ENCODE data around the gene EPGN.

Gene EPGN

GRCh38 chr4:74283614-74284013, 24.7 kb upstream of the EPGN start:
- Histone ChIP-seq H3K9me3 (ENCODE audit: control insufficient read depth, insufficient read depth, low read depth, low read length) (no peaks in the 10 kb centered on the region), H3K4me1 (ENCODE audit: control insufficient read depth, insufficient read depth, low read length) (no peaks in the 10 kb centered on the region), H3K27ac (ENCODE audit: extremely low read depth, low read depth, low read length) (no peak overlapping the region), H3K36me3 (ENCODE audit: control insufficient read depth in 2 of 2, insufficient read depth in 1 of 2, low read length in 2 of 2) (no peaks in the 10 kb centered on the region), H3K4me3 (ENCODE audit: low read depth, low read length) (no peak overlapping the region)
- TF ChIP-seq OVOL3 (tag by site-specific recombination; IDR thresholded peaks at IDR 0.05) (no peak), ZNF23 (tag by site-specific recombination; IDR thresholded peaks at IDR 0.05; ENCODE audit: borderline replicate concordance) (no peak), TRIM28 (IDR thresholded peaks at IDR 0.05; ENCODE audit: borderline replicate concordance, low read length) (no peak), IKZF3 (tag by site-specific recombination; IDR thresholded peaks at IDR 0.05) (no peak), SP7 (tag by site-specific recombination; IDR thresholded peaks at IDR 0.05) (no peak), ZNF768 (tag by site-specific recombination; IDR thresholded peaks at IDR 0.05) (no peak)
- POLR2A ChIA-PET: no interaction called here
- CTCF ChIA-PET: no interaction called here

- Histone ChIP-seq H3K4me3 (ENCODE audit: low read depth, low read length) (no peak overlapping the region), H3K27ac (ENCODE audit: extremely low read depth, low read depth, low read length) (no peak overlapping the region), H3K4me1 (ENCODE audit: control insufficient read depth, insufficient read depth, low read length) (no peaks in the 10 kb centered on the region), H3K36me3 (ENCODE audit: control insufficient read depth in 2 of 2, insufficient read depth in 1 of 2, low read length in 2 of 2) (no peaks in the 10 kb centered on the region), H3K9me3 (ENCODE audit: control insufficient read depth, insufficient read depth, low read depth, low read length) (no peaks in the 10 kb centered on the region)
- TF ChIP-seq ZNF660 (tag by site-specific recombination; IDR thresholded peaks at IDR 0.05) (no peak), ZNF132 (tag by site-specific recombination; IDR thresholded peaks at IDR 0.05; ENCODE audit: borderline replicate concordance) (no peak), ZNF155 (tag by site-specific recombination; IDR thresholded peaks at IDR 0.05) (no peak), ZNF19 (tag by site-specific recombination; IDR thresholded peaks at IDR 0.05; ENCODE audit: low read depth) (no peak), ZNF670 (tag by site-specific recombination; IDR thresholded peaks at IDR 0.05; ENCODE audit: low read depth) (no peak), ZNF138 (tag by site-specific recombination; IDR thresholded peaks at IDR 0.05; ENCODE audit: borderline replicate concordance) (no peak), ZNF501 (tag by site-specific recombination; IDR thresholded peaks at IDR 0.05) (no peak), ZNF785 (tag by site-specific recombination; IDR thresholded peaks at IDR 0.05) (no peak), ZNF398 (tag by site-specific recombination; IDR thresholded peaks at IDR 0.05) (no peak), ZSCAN16 (tag by site-specific recombination; IDR thresholded peaks at IDR 0.05) (no peak), ZBTB48 (tag by site-specific recombination; IDR thresholded peaks at IDR 0.05) (no peak)
- CTCF ChIA-PET: no interaction called here
- POLR2A ChIA-PET: no interaction called here
These were observed 24.2 kb upstream of the EPGN start for GRCh38 chr4:74284053-74284452.

GRCh38 chr4:74287164-74287563, 21.1 kb upstream of the EPGN start:
- TF ChIP-seq GLIS2 (tag by site-specific recombination; IDR thresholded peaks at IDR 0.05) (no peak), ZNF488 (tag by site-specific recombination; IDR thresholded peaks at IDR 0.05) (no peak), ZNF623 (tag by site-specific recombination; IDR thresholded peaks at IDR 0.05) (no peak), SCRT1 (tag by site-specific recombination; IDR thresholded peaks at IDR 0.05; ENCODE audit: borderline replicate concordance) (no peak), ZNF670 (tag by site-specific recombination; IDR thresholded peaks at IDR 0.05; ENCODE audit: low read depth) (no peak), ZSCAN23 (tag by site-specific recombination; IDR thresholded peaks at IDR 0.05) (no peak)
- no peak overlapping the region for H3K27ac ChIP-seq (ENCODE audit: extremely low read depth, low read depth, low read length)
- no peaks in the 10 kb centered on the region for H3K4me1 ChIP-seq (ENCODE audit: control insufficient read depth, insufficient read depth, low read length)
- no peak overlapping the region for H3K4me3 ChIP-seq (ENCODE audit: low read depth, low read length)
- H3K36me3 ChIP-seq (ENCODE audit: control insufficient read depth in 2 of 2, insufficient read depth in 1 of 2, low read length in 2 of 2): no peaks in the 10 kb centered on the region
- no peaks in the 10 kb centered on the region for H3K9me3 ChIP-seq (ENCODE audit: control insufficient read depth, insufficient read depth, low read depth, low read length)
- ChIA-PET CTCF (no interaction called here), POLR2A (no interaction called here)

Data from HEK293 (cell line).